GM19238 (cell line): ENCODE results near the gene LRRC75B.

ENCODE experiments used
- DNase-seq: peaks from one replicate; pipeline ENCODE4 v3.0.0; 2011; ENCODE audit warnings: low spot score; ENCODE audit not compliant: insufficient read length

Gene LRRC75B

DNA sequence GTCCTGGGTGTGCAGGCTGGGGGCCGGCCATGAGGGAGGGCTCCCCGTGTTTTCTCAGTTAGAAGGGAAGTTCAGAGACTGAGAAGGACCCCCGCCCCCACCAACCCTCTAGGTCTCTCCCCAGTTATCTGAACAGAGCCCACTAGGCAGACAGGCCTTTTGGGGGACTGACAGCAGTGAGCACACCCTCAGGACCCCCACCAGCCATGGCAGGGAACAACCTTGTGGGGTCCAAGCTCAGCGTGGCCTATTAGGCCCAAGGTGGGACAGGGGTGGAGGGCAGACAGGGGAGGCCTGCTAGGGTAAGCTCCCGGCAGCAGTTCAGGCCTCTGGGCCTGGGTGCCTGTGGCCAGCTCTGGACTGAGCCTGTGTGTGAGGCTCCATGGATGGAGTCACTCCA is 5.6 kb downstream of the LRRC75B start:
- DNase-seq: no peak

DNA sequence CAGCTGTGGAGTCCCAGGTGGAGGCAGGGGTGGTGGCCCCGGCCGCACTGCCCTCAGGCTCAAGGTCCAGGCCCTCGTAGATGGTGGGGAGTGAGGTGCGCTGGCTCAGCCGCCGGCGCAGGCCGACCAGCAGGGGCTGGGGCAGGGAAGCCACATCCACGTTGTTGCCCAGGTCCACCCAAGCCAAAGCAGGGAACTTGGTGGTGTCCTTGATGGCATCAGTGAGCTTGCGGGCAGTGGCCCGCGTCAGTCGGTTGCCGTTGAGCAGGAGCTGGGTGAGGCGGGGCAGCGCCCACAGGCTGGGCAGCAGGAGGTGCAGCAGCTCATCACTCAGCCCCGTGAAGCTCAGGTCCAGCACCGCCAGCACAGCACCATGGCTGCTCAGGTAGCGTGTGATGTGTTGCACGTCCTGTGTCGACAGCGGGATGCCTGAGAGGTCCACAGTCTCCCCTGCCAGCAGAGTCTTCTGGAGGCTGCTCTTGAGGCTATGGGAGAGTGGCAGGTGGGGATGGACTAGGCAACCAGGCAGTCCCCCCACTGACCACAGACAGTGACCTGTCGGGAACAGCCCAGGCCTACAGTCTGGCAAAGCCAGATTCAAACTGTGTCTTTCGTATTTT is 6.8 kb downstream of the LRRC75B start:
- DNase-seq: no peak

DNA sequence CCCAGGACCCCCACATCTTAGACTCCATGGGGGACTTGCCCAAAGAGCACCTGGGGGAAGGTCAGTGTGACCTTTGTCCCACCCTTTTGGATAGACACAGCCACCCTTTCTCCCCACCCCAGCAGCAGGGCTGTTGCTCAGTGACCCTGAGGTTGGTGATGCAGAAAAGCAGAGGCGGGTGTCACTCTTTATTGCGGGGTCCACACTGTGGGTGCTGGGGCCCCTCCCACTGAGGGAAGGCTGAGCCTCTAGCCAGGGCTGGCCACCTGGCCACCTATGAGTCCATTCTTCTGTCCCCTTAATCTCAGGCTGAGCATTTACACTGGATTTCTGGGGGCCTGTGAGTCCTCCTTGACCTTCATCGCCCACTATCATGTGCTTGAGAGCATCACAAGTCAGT is 7.4 kb downstream of the LRRC75B start:
- DNase-seq: no peak

DNA sequence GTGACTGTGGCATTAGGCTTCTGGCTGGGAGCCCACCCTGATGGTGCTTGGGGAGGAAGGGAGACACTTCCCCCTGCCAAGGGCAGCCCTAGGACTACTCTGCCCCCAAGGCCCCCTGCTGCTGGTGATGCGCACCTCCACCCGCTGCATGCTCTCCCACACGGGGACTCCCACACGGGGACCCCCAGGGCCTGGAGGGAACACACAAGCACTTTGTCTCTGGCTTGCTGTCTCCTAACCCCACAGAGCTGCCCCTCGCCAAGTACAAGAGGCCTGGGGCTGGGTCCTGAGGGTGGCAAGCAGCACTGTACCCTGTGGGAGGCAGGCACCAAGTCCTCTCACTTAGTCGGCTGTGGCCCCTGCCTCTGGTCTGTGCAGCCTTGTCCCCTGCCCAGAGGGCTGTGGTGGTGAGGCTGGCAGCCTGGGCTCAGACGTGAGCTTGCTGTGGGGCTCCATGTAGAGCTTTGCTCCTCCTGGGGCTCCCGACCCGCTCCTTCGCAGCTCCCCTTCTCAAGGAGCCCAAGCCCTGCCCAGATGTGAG is 7.9 kb downstream of the LRRC75B start:
- no peak for DNase-seq

DNA sequence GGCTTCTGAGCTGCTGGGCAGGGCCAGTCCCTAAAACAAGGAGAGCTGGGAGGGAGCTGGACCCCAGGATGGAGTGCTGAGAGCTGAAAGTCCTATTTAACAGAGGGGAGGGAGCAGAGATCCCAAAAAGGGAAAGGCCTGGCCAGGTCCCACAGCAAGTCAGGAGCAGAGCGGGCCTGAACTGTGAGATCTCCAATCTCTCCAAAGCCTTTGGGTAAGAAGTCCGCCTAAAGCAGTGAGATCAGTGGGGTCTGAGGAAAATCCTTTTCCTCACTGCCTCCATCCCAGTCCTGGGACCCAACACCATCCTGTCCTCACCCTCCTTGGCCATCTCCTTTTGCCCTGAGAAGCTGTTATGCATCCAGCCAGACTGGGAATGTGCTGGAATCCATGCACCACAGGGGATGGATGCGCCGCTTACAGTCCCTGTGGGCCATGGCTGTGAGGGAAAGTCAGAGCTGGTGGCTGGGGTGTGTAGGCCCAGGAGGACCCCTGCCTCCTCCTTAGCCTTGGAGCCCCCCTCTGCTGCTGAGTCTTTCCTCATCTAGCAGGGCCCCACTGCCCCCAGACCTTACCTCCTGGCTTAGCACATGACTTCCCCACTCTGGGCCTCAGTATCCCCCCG is 8.6 kb downstream of the LRRC75B start:
- DNase-seq: no peak

DNA sequence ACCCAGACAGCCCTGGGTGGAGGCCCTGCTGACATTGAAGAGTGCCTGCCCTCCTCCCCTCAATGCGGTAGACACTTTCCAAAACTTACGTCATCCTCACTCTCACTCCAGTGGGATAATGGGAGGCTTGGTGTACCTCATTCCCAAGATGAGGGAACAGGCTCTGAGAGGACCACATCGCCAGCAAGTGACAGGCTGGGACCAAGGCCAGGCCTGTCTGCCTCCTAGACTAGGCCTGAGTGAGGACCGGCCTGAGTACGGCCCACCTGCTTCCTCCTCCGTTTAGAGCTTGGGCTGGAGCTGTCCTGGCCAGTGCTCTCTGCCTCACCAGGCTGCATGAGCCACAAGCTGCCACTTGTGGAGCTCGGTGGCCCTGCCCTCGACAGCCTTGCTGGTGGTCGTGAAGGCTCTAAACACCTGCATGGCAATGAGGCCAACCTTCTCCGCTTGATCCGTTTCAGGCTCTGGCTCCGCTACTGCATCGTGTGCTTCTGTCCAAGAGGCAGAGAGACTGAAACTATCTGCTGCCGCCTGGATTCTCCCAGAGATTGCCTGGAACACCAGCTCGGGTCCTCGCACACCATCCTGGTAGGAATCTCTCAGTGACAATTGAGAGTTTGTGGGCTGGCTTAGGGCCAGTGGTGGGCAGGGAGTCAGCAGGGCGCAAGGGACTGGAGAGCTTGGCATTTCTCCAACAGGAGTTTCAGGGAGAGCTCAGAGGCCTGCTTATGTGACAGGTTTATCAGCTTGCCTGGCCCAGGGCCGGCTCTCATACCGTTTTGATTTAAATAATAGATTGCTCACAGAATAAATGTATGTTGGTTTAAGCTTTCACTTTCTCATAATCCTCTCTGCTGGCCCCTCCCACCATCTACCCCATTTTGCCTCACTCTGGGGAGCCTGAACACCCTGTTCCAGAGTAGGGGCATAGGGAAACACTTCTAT is 9.4 kb downstream of the LRRC75B start:
- DNase-seq: no peak

DNA sequence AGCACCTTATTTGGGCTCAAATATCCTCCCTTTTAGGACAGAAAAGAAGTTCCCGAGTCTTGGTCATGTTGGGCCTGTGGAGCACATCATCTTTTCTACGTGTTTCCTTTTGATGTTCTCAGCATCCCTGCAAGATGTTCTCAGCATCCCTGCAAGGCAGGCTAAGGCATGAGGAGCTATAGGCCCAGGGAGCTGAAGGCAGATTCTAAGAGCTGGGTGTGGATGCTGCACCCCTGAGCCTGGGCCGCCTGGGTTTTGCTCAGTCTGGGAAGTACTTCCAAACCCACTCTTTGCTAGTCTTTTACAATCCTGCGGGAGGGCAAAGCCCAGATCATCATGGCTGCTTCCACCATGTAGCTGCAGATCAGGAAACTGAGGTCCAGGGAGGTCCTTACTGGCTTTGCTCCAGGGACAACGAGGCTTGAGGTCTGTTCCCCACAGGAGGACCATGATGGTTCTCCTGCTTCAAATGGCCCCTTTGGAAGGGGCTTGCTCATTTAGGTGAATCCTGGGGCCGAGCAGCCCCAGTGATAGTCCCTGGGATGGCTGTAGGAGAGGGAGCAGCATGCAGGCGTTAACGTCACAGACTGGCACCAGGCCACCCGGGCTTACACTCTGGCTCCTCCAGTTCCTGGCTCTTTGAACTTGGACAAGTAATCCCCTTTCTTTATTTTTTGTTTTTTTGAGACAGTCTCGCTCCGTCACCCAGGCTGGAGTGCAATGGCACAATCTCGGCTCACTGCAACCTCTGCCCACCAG is 10.6 kb downstream of the LRRC75B start:
- DNase-seq: no peak

DNA sequence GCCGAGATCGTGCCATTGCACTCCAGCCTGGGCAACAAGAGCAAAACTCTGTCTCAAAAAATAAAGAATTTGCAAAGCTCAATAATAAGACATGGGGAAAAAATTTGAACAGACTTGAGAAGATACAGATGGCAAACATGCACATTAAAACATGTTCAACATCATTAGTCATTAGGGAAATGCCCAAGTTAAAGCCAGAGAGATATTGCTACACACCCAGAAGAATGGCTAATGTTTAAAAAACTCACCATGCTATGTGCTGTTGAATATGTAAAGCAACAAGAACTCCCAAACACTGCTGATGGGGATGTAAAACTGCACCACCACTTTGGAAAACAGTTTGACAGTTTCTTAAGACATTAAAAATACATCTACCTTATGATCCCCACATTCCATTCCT is 12.6 kb downstream of the LRRC75B start:
- no peak for DNase-seq

DNA sequence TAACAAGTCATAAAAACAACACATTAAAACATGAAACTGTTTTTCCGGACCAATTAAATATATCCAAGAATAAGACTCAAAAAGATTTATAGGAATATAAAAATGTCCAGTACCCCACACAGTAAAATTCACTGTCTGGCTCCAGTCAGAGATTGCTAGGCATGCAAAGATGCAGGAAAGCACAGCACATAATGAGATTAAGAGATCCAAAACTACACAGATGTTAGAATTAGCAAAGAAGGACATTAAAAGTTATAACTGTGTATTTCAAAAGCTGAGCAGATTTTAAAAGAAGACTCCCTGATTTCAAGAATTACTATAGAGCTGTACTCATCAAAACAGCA is 13.6 kb downstream of the LRRC75B start:
- no peak for DNase-seq

DNA sequence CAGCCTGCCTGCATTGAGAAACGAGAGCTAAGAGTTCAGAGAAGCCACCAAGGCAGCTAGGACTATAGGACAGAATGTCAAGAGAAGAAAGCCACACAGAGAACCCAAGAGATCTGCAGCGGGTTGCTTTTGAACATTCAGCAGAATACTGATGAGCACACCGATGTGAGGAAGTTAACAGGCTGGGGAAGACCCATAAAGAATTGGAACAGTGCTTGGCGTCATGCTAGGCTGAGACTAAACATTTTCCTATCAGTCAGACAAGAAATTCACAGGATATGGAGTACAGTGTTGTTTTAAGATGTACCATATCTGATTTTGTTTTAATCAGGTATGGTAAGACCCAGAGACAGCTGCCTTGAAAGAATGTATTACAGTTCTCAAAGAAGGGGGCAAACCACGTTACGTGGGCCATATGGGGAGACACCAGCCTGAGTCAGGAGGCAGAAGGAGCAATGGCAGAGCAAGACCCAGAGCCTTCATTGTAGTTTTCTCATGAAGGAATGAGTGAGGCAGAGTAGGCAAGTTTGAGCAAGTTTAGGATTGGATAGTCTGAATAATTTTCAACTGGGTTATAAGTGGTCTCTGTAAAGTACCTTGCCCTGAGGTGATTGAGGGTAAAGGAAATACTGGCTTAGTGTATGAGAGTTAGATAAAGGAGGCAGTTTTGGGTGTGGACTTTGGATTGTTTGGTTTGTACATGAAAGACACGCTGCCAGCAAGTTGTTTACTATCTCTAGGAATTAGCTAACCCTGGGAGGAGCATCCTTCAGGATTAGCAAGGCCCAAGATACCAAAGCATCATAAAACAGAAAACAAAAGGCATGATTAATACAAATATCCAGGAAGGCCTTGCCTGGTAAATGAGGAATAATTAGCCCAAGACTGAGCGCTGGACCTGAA is 14.3 kb downstream of the LRRC75B start:
- DNase-seq: no peak

DNA sequence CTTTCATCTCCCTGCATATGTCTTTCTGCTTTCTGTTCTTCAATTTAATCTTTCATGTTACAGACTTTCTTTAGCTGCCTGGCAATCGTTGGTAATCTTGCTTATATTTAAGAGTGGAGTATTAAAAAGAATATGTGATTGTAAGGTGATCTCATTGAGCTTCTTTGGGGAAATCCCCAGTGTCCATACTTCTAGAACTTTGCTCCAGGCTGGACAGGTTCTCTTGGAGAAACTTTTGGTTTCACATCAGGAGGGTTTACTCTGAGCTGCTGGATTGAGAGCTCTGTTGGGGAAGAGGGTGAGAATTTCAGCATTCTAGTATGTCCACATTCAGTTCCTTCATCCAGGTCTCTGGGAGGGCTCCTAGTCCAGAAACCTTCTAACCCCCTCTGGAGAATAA is 16.1 kb downstream of the LRRC75B start:
- DNase-seq: no peak

DNA sequence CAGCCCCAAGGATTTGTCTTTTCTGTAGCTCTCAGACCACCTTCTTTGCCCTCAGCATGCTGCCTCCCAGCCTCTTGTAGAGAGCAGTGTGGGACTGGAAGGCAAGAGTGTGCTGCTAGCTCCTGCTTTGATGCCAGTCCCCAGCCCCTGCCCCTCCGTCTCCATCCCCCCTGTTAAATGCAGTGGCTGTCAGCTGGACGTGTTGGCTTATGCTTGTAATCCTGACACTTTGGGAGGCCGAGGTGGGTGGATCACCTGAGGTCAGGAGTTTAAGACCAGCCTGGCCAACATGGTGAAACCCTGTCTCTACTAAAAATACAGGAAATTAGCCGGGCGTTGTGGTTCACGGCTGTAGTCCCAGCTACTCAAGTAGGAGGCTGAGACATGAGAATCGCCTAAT is 21.6 kb downstream of the LRRC75B start:
- no peak for DNase-seq

DNA sequence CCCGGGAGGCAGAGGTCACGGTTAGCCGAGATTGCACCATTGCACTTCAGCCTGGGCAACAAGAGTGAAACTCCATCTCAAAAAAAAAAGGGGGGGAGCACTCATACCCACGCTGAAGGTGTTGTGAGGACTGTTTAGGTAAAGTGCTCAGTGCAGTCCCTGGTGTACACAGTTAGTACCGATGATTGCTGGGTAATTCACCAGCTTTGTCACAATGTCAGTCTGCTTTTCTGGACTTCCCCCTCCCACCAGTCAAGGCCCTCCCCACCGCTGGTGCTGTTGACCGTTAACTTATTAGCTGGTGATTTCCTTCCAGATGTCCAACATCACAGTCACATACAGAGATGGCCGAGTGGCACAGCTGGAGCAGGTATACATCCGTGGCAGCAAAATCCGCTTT is 25.2 kb downstream of the LRRC75B start:
- DNase-seq: no peak

DNA sequence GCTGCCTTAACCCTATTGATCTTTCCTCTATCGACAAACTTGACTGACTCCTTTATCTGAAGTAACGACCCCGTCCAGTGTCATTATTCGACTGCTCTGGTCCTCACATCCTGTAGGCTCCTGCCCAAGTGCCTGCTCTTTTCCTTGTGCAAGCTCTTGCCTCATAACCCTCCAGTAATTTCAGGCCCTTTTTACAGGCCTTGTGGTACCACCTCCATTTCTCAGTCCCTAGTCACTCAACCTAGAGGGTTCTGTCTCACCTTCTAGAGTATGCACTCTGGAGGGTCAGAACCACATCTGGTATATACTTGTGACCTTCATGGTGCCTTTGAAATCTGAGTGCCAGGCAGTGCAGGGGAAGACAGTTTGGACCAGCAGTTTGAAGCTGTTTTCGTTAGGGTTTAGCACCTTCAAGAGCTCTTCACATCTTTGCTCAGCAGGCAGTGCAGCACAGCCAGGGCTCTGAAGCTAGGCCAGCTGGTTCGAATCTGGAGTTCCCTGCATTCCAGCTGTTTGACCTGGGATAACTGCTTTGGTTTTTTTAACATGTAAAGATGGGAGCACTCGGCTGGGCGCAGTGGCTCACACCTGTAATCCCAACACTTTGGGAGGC is 25.9 kb downstream of the LRRC75B start:
- no peak for DNase-seq

DNA sequence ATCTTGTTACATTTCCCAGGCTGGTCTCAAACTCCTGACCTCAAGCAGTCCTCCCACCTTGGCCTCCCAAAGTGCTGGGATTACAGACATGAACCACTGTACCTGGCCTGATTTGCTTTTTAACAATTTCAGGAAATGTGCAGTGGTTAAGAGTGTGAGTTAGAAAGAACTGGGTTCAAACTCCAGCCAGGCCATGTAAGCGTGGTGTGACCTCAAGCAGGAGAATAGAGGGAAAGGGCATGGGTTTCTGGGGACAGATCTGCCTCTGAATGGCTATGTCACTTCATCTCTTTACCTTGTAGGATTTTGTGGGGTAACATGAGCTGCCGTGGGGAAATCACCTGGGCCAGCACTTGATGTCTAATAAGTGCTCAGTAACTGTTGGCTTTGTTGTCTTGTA is 27.8 kb downstream of the LRRC75B start:
- DNase-seq: no peak

DNA sequence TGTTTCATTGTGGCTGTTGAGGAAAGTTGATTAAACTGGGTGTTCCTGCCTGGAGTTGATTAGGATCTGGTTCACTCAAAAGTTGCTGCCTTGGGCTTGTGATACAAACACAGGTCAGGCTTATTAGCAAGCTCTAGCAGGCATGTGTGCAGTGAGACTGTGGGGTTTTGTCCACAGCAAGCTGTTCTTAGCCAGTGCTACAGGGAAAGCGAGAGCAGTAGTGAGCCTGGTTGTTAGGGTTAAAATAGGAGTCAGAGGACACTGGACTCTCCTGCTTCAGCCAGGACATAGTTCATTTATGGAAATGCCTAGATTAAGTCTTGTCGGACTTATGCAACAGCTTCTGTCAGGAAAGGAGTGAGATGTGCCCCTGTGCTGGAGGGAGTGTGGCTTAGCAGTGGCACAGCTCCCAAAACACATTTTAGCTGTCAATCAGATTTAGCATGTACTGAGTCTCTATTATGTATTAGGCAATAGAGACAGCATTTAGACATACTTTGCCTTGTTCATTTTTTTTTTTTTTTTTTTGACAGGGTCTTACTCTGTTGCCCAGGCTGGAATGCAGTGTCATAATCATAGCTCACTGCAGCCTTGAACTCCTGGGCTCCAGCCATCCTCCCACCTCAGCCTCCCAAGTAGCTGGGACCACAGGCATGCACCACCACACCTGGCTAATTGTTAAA is 28.4 kb downstream of the LRRC75B start:
- no peak for DNase-seq

DNA sequence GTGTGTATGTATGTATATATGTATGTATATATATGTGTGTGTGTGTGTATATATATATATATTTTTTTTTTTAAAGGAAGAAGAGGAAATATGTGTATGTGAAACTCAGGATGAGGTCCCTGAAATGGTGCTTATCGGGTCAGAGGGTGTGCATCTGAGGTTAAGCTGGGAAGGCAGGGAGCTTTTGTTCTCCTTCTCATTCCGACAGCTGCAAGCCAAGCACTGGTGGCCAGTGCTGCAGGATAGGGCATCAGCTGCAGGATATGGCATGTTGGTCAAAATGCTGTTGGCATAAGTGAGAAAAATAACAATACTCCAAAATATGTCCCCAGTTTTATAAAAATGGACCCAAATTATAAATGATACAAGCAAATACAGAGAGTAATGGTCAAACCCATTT is 29.6 kb downstream of the LRRC75B start:
- DNase-seq: no peak

DNA sequence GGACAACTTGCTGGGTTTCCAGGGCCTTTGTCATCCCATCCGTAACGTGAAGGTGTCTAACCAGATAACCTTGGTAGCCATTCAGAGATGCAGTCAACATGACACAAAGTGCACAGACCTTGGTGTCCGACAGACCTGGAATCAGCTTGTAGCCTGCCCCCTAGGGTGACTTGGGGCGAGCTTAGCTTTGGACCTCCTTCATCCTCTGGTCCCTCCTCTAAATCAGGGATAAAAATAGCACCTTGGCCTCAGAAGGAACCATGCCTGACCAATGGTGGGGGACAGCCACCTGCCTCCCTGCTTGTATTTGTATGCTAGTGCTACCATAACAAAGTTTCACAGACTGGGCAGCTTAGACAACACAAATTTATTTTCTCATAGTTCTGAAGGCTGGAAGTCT is 33.4 kb downstream of the LRRC75B start:
- DNase-seq: no peak
